Caco-2 (cell line): Measurements from ENCODE around the gene TBXAS1. TPM values are rescaled to one million over a fixed set of nuclear protein-coding genes. Genes with fewer than 3 reads are reported as not detected.
"Not testable (repeated sequence)": the region's sequence is repeated elsewhere in the genome, so short reads cannot be mapped to it uniquely, and the experiment has no call there.

Experiments used
- BruUV-seq: library from RNA; stranded (reverse); fragments of 400-500 nt; replicated peaks from 2 replicates; lab custom pipeline; 2021; lab: Mats Ljungman, UMichigan
- CTCF ChIA-PET: fragments of 300-600 bp; sonication (Branson Sonifier 250); formaldehyde crosslinking; loops from one replicate; lab custom pipeline; 2022; ENCODE audit warnings: antibody characterized with exemption; lab: Charles Lee
- POLR2A ChIA-PET: fragments of 300-600 bp; sonication (Branson Sonifier 250); formaldehyde crosslinking; loops from one replicate; lab custom pipeline; 2022; ENCODE audit warnings: antibody characterized with exemption; lab: Charles Lee
- DNase-seq, 2 experiments: peaks; one replicate each; pipeline versions ENCODE4 v3.0.0 to v3.0.0-alpha.2; 2020 to 2022
- H3K27me3 ChIP-seq: replicated peaks from 2 replicates; pipeline ENCODE4 v1.6.0; 2011; ENCODE audit warnings: low read length; ENCODE audit not compliant: control insufficient read depth, insufficient read depth
- H3K36me3 ChIP-seq: 2 replicates; pipeline ENCODE4 v1.5.1; 2011; ENCODE audit warnings: low read length; ENCODE audit not compliant: control insufficient read depth, insufficient read depth
- H3K4me1 ChIP-seq: fragments of 250-450 bp; sonication (Bioruptor Pico); 2 replicates; pipeline ENCODE4 v1.5.1; 2020; ENCODE audit warnings: mild to moderate bottlenecking
- H3K4me3 ChIP-seq: 2 replicates; pipeline ENCODE4 v1.5.1; 2011; ENCODE audit warnings: low read depth, mild to moderate bottlenecking, control low read depth, low read length
- H3K9me3 ChIP-seq: fragments of 250-450 bp; sonication (Bioruptor Pico); 2 replicates; pipeline ENCODE4 v1.5.1; 2020; ENCODE audit warnings: mild to moderate bottlenecking, moderate library complexity
- H3K27ac Mint-ChIP-seq: one replicate; pipeline ENCODE4 v1.8.0; 2022; ENCODE audit warnings: mixed read lengths; ENCODE audit not compliant: unreplicated experiment
- H3K27me3 Mint-ChIP-seq: one replicate; pipeline ENCODE4 v1.8.0; 2022; ENCODE audit warnings: mixed read lengths; ENCODE audit not compliant: insufficient read depth, unreplicated experiment
- H3K36me3 Mint-ChIP-seq: one replicate; pipeline ENCODE4 v1.8.0; 2022; ENCODE audit warnings: mild to moderate bottlenecking, mixed read lengths; ENCODE audit not compliant: insufficient read depth, unreplicated experiment
- H3K4me1 Mint-ChIP-seq: one replicate; pipeline ENCODE4 v1.8.0; 2022; ENCODE audit warnings: low read depth, mixed read lengths; ENCODE audit not compliant: unreplicated experiment
- H3K4me3 Mint-ChIP-seq: one replicate; pipeline ENCODE4 v1.8.0; 2022; ENCODE audit warnings: mild to moderate bottlenecking, moderate library complexity, mixed read lengths; ENCODE audit not compliant: unreplicated experiment
- H3K9me3 Mint-ChIP-seq: one replicate; pipeline ENCODE4 v1.8.0; 2022; ENCODE audit warnings: mixed read lengths; ENCODE audit not compliant: unreplicated experiment
- intact Hi-C: fragments of 100-400 bp; cut with micrococcal nuclease; formaldehyde crosslinking; loops from one replicate; pipeline ENCODE4 v1.10.0; 2022; ENCODE audit not compliant: unreplicated experiment
- total RNA-seq: library from RNA; stranded (reverse); gene quantifications from 2 replicates; pipeline ENCODE4 v1.2.3, GENCODE V29; 2022
- TF ChIP-seq, protein P1 (sequence below), 2 experiments: fragments of 200-600 bp in 1 of 2; IDR thresholded peaks; 1 replicate in 1 of 2; 2 replicates in 1 of 2; pipeline versions ENCODE4 v1.5.1 to v1.8.0; 2011 to 2022; ENCODE audit warnings: antibody characterized with exemption in 1 of 2, control low read depth in 1 of 2, inconsistent platforms in 1 of 2, low read depth in 1 of 2, low read length in 1 of 2, mild to moderate bottlenecking in 1 of 2, moderate library complexity in 1 of 2; ENCODE audit not compliant: insufficient read depth in 1 of 2, severe bottlenecking in 1 of 2, unreplicated experiment in 1 of 2

TBXAS1 gene
- total RNA-seq, 1 experiment from 2014 or later = 1.6 TPM

GRCh38 chr7:139838876-139839275 is 9.8 kb downstream of the TBXAS1 start:
- Mint-ChIP-seq H3K9me3 (peaks cover 27% of the 10 kb centered on the region), H3K27ac (no peak overlapping the region), H3K27me3 (no peaks in the 10 kb centered on the region), H3K36me3 (no peaks in the 10 kb centered on the region), H3K4me1 (no peaks in the 10 kb centered on the region), H3K4me3 (no peak overlapping the region)
- H3K27me3 ChIP-seq = no peaks in the 10 kb centered on the region
- H3K4me1 ChIP-seq = no peaks in the 10 kb centered on the region
- ChIA-PET POLR2A (no interaction called here), CTCF (no interaction called here)
- no peak for DNase-seq
- H3K4me3 ChIP-seq = no peak overlapping the region
- H3K36me3 ChIP-seq = no peaks in the 10 kb centered on the region
- peaks cover 5% of the 10 kb centered on the region; the same call in 1 of the 2 replicates for H3K9me3 ChIP-seq
- BruUV-seq = no TSS peak
- intact Hi-C loops = no loop called here
- TF ChIP-seq, protein P1, sequence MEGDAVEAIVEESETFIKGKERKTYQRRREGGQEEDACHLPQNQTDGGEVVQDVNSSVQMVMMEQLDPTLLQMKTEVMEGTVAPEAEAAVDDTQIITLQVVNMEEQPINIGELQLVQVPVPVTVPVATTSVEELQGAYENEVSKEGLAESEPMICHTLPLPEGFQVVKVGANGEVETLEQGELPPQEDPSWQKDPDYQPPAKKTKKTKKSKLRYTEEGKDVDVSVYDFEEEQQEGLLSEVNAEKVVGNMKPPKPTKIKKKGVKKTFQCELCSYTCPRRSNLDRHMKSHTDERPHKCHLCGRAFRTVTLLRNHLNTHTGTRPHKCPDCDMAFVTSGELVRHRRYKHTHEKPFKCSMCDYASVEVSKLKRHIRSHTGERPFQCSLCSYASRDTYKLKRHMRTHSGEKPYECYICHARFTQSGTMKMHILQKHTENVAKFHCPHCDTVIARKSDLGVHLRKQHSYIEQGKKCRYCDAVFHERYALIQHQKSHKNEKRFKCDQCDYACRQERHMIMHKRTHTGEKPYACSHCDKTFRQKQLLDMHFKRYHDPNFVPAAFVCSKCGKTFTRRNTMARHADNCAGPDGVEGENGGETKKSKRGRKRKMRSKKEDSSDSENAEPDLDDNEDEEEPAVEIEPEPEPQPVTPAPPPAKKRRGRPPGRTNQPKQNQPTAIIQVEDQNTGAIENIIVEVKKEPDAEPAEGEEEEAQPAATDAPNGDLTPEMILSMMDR (IDR thresholded peaks at IDR 0.05; ENCODE audit: insufficient read depth in 1 of 2, low read depth in 1 of 2, low read length in 1 of 2, severe bottlenecking in 1 of 2, unreplicated experiment in 1 of 2) = no peak

- Histone ChIP-seq H3K27me3 (no peaks in the 10 kb centered on the region), H3K4me3 (no peak overlapping the region), H3K9me3 (no peaks in the 10 kb centered on the region; the same call in 1 of the 2 replicates), H3K4me1 (no peaks in the 10 kb centered on the region), H3K36me3 (no peaks in the 10 kb centered on the region)
- TF ChIP-seq, protein P1 (IDR thresholded peaks at IDR 0.05; ENCODE audit: insufficient read depth in 1 of 2, low read depth in 1 of 2, low read length in 1 of 2, severe bottlenecking in 1 of 2, unreplicated experiment in 1 of 2) = no peak
- Mint-ChIP-seq H3K36me3 (no peaks in the 10 kb centered on the region), H3K27me3 (peaks cover 5% of the 10 kb centered on the region), H3K4me1 (no peaks in the 10 kb centered on the region), H3K4me3 (no peak overlapping the region), H3K27ac (no peak overlapping the region), H3K9me3 (peaks cover 18% of the 10 kb centered on the region)
- POLR2A ChIA-PET = no interaction called here
- intact Hi-C loops = no loop called here
- no TSS peak for BruUV-seq
- DNase-seq = no peak
- CTCF ChIA-PET = no interaction called here
Measured at GRCh38 chr7:139840776-139841175, 11.7 kb downstream of the TBXAS1 start.

DNA sequence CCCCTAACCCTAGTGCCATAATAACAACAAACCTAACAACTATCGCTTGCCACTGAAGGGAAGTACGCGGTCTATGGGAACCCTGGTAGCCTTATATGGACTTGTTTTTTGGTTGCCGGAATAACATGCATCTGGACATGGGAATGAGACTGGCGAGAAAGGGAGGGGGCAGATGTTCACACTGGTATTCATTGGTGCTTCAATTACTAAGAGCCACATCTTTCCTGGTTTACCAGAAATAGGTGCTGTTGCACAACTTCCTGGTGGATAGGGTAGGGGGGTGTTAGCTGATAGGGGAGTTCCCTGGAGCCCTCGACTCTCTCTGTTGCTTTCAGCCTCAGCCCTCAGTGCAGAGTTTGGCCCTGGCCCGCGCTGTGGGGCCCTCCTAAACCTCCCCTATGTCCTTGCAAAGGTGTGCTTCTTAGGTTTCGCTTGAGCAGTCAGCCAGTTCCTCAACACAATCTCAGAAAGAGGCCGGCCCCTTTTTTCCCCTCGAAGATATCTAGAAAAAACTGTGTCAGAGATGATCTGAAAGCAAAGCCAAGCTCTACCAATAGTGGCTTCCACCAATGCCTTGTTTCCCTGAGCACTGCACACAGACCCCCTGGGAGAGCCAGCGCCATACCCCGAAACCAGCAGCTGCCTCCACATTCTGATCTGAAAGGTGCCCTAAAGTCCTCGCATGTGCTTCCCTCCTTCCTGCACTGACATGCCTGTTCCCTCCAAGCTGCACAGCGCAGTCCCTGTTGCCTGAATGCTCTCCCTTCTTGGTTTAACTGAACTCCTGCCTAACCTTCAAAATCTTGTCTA is 13.5 kb downstream of the TBXAS1 start:
- ChIA-PET POLR2A (no interaction called here), CTCF (no interaction called here)
- no peak overlapping the region for H3K27ac Mint-ChIP-seq
- TF ChIP-seq, protein P1 (IDR thresholded peaks at IDR 0.05; ENCODE audit: insufficient read depth in 1 of 2, low read depth in 1 of 2, low read length in 1 of 2, severe bottlenecking in 1 of 2, unreplicated experiment in 1 of 2) = no peak
- H3K36me3 Mint-ChIP-seq = no peaks in the 10 kb centered on the region
- H3K27me3 ChIP-seq = no peaks in the 10 kb centered on the region
- H3K27me3 Mint-ChIP-seq = peaks cover 8% of the 10 kb centered on the region
- no peaks in the 10 kb centered on the region for H3K4me1 Mint-ChIP-seq
- H3K9me3 ChIP-seq = peaks cover under 1% of the 10 kb centered on the region; the same call in 1 of the 2 replicates
- no peak overlapping the region for H3K4me3 ChIP-seq
- intact Hi-C loops = no loop called here
- no peaks in the 10 kb centered on the region for H3K4me1 ChIP-seq
- no peak overlapping the region for H3K4me3 Mint-ChIP-seq
- no peak for DNase-seq
- H3K9me3 Mint-ChIP-seq = peaks cover 9% of the 10 kb centered on the region
- no TSS peak for BruUV-seq
- H3K36me3 ChIP-seq = no peaks in the 10 kb centered on the region

GRCh38 chr7:139843211-139843537 is 14.1 kb downstream of the TBXAS1 start:
- H3K4me1 ChIP-seq, H3K36me3 ChIP-seq, H3K27me3 ChIP-seq, H3K36me3 Mint-ChIP-seq, H3K4me1 Mint-ChIP-seq, H3K4me3 Mint-ChIP-seq, H3K27ac Mint-ChIP-seq, H3K4me3 ChIP-seq, DNase-seq, POLR2A ChIA-PET, CTCF ChIA-PET, H3K27me3 Mint-ChIP-seq, intact Hi-C loops, H3K9me3 ChIP-seq, BruUV-seq: not testable (repeated sequence)
- H3K9me3 Mint-ChIP-seq = peaks cover 11% of the 10 kb centered on the region
